Measurements from ENCODE around the gene FBXO15. TPM values are rescaled to one million over a fixed set of nuclear protein-coding genes. Genes with fewer than 3 reads are reported as not detected.

Gene FBXO15
- total RNA-seq, 4 donors from 2014 or later, result 0.33 to 0.45 TPM; not detected in 2

DNA sequence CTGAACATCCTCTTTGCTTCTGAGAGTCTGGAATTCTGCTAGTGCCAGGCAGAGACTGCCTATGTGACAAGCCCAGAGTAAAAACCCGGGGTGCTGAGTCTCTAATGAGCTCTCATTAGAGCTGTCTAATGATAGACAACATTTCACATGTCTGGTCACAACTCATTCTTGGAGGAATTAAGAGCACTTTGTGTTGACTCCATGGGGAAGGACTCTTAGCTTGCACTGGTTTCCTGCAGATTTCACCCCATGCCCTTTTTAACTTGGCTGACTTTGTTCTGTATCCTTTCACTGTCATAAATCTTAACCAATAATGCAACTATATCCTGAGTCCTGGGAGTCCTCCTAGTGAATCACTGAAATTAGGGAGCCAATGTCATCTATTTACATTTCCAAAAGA is 33.5 kb downstream of the FBXO15 start:
- no peaks in the 10 kb centered on the region for H3K4me1 ChIP-seq
- DNase-seq (ENCODE audit: extremely low spot score), result no peak
- intact Hi-C loops (cut with DNase I), result no loop called here
- no peak overlapping the region for H3K27ac ChIP-seq (replicated peaks in 1 of 4)
- H3K9me3 ChIP-seq, result peaks cover 0 to 9% (median 8%) of the 10 kb centered on the region in 4 donors
- no peak overlapping the region for H3K4me3 ChIP-seq
- TF ChIP-seq, protein P1, sequence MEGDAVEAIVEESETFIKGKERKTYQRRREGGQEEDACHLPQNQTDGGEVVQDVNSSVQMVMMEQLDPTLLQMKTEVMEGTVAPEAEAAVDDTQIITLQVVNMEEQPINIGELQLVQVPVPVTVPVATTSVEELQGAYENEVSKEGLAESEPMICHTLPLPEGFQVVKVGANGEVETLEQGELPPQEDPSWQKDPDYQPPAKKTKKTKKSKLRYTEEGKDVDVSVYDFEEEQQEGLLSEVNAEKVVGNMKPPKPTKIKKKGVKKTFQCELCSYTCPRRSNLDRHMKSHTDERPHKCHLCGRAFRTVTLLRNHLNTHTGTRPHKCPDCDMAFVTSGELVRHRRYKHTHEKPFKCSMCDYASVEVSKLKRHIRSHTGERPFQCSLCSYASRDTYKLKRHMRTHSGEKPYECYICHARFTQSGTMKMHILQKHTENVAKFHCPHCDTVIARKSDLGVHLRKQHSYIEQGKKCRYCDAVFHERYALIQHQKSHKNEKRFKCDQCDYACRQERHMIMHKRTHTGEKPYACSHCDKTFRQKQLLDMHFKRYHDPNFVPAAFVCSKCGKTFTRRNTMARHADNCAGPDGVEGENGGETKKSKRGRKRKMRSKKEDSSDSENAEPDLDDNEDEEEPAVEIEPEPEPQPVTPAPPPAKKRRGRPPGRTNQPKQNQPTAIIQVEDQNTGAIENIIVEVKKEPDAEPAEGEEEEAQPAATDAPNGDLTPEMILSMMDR (IDR thresholded peaks at IDR 0.05), result no peak
- TF ChIP-seq POLR2A (IDR thresholded peaks at IDR 0.05; ENCODE audit: low read depth) (no peak), EP300 (IDR thresholded peaks at IDR 0.05) (no peak), POLR2AphosphoS5 (IDR thresholded peaks at IDR 0.05) (no peak)
- no peaks in the 10 kb centered on the region for H3K27me3 ChIP-seq
- H3K36me3 ChIP-seq, result no peaks in the 10 kb centered on the region
- WGBS, result 46% methylated on average over 1 of the region's 1 CpG

DNA sequence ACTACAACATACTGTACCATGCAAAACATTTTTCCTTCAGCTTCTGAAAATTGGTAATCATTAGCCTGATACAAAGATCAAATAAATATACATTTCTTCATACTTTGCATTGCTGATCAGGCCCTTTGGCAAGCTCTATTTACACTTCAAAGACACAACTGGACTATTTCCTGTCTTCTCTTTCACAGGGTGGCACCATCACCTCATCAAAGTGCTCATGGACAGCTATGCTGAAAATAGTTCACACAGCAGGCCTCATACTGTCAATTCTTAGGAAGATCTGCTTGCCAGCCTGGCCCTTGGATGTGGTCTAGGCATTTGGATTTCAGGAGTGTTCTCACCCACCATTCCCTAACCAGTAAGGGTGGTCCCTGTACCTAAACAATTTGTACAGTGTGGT is 33.9 kb downstream of the FBXO15 start:
- Histone ChIP-seq H3K4me3 (no peak overlapping the region), H3K9me3 (peaks cover 0 to 13% (median 9%) of the 10 kb centered on the region in 4 donors), H3K27ac (replicated peaks in 1 of 4) (no peak overlapping the region), H3K27me3 (no peaks in the 10 kb centered on the region), H3K36me3 (no peaks in the 10 kb centered on the region), H3K4me1 (no peaks in the 10 kb centered on the region)
- no peak for DNase-seq (ENCODE audit: extremely low spot score)
- TF ChIP-seq, protein P1 (IDR thresholded peaks at IDR 0.05), result no peak
- TF ChIP-seq EP300 (IDR thresholded peaks at IDR 0.05) (no peak), POLR2AphosphoS5 (IDR thresholded peaks at IDR 0.05) (no peak), POLR2A (IDR thresholded peaks at IDR 0.05; ENCODE audit: low read depth) (no peak)
- intact Hi-C loops (cut with DNase I), result no loop called here

DNA sequence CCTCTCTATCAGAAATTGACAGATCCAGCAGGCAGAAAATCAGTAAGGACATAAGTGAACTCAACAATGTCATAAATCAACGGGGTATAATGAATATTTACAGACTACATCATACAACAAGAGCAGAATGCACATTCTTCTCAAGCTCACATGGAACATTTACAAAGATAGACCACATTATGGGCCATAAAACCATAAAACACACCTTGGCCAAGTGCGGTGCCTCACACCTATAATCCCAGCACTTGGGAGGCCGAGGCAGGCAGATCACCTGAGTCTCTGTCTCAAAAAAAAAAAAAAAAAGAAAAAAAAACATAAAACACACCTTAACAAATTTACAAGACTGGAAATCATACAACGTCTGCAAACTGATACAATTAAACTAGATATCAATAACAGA is 36.7 kb downstream of the FBXO15 start:
- intact Hi-C loops (cut with DNase I), result no loop called here
- no peaks in the 10 kb centered on the region for H3K27me3 ChIP-seq
- no peak overlapping the region for H3K27ac ChIP-seq (replicated peaks in 1 of 4)
- DNase-seq (ENCODE audit: extremely low spot score), result no peak
- H3K9me3 ChIP-seq, result peaks cover 0 to 15% (median 9%) of the 10 kb centered on the region in 4 donors
- WGBS, result 81% methylated on average over 4 of the region's 4 CpGs
- no peaks in the 10 kb centered on the region for H3K36me3 ChIP-seq
- no peak for TF ChIP-seq POLR2A (IDR thresholded peaks at IDR 0.05; ENCODE audit: low read depth)
- no peak for TF ChIP-seq EP300 (IDR thresholded peaks at IDR 0.05)
- TF ChIP-seq, protein P1 (IDR thresholded peaks at IDR 0.05), result no peak
- H3K4me1 ChIP-seq, result no peaks in the 10 kb centered on the region
- no peak overlapping the region for H3K4me3 ChIP-seq

DNA sequence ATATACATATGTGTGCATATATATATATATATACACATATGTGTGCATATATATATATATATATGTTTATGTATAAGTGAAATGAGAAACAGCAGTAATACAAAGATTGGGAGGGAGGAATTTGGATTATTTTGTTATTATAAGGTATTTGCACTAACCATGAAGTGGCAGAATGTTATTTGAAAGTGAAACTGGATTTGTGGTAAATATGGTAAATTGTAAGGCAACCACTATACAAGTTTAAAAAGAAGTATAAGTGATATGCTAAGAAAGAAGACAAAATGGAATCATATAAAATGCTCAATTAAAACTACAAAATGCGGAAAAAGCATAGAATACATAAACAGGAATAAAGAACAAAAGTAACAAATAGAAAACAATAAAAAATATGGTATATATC is 37.5 kb downstream of the FBXO15 start:
- TF ChIP-seq POLR2A (IDR thresholded peaks at IDR 0.05; ENCODE audit: low read depth), result no peak
- TF ChIP-seq, protein P1 (IDR thresholded peaks at IDR 0.05), result no peak
- no peak for TF ChIP-seq EP300 (IDR thresholded peaks at IDR 0.05)
- TF ChIP-seq POLR2AphosphoS5 (IDR thresholded peaks at IDR 0.05), result no peak
- DNase-seq (ENCODE audit: extremely low spot score), result no peak
- WGBS, result 94% methylated on average over 1 of the region's 1 CpG
- Histone ChIP-seq H3K27ac (replicated peaks in 1 of 4) (no peak overlapping the region), H3K4me1 (no peaks in the 10 kb centered on the region), H3K36me3 (no peaks in the 10 kb centered on the region), H3K9me3 (peaks cover 0 to 15% (median 9%) of the 10 kb centered on the region in 4 donors), H3K4me3 (no peak overlapping the region), H3K27me3 (no peaks in the 10 kb centered on the region)
- intact Hi-C loops (cut with DNase I), result no loop called here

DNA sequence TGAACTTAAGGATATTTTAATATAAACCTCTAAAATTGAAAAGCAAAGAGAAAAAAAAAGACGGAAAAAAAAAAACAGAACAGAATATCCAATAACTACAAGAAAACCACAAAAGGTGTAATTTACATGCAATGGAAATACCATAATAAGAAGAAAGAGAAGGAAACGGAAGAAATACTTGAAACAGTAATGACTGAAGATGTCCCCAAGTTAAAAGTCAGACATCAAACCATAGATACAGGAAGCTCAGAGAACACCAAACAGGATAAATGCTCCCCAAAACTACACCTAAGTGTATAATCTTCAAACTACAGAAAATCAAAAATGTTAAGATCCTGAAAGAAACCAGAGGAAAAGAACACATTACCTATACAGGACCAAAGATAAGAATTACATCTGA is 39.2 kb downstream of the FBXO15 start:
- H3K9me3 ChIP-seq, result peaks cover 0 to 15% (median 9%) of the 10 kb centered on the region in 4 donors
- 90% methylated on average over 2 of the region's 2 CpGs for WGBS
- H3K27me3 ChIP-seq, result no peaks in the 10 kb centered on the region
- no peaks in the 10 kb centered on the region for H3K4me1 ChIP-seq
- no peak for DNase-seq (ENCODE audit: extremely low spot score)
- H3K36me3 ChIP-seq, result no peaks in the 10 kb centered on the region
- H3K4me3 ChIP-seq, result no peak overlapping the region
- intact Hi-C loops (cut with DNase I), result no loop called here
- TF ChIP-seq POLR2A (IDR thresholded peaks at IDR 0.05; ENCODE audit: low read depth), result no peak
- TF ChIP-seq, protein P1 (IDR thresholded peaks at IDR 0.05), result no peak
- TF ChIP-seq EP300 (IDR thresholded peaks at IDR 0.05), result no peak
- H3K27ac ChIP-seq (replicated peaks in 1 of 4), result no peak overlapping the region

Measured in esophagus muscularis mucosa (tissue), 4 donors.